Activated CD4-positive, alpha-beta T cell treated with anti-CD3 and anti-CD28 coated beads, Interleukin-2, amount 10 ng/mL, durations not matched to agents 24 days and 14 days (primary cell): Measurements from ENCODE around the gene IZUMO4. TPM values are rescaled to one million over a fixed set of nuclear protein-coding genes. Genes with fewer than 3 reads are reported as not detected.
A peak's percentile ranks its signal among the peaks of the same experiment; 100 is the strongest.

Experiments
- DNase-seq: peaks from one replicate; pipeline ENCODE4 v3.0.0; 2022
- H3K27ac Mint-ChIP-seq: one replicate; pipeline ENCODE4 v1.8.0; 2022; ENCODE audit warnings: mild to moderate bottlenecking, mixed read lengths
- H3K27me3 Mint-ChIP-seq: one replicate; pipeline ENCODE4 v1.8.0; 2022; ENCODE audit warnings: mixed read lengths
- H3K36me3 Mint-ChIP-seq: one replicate; pipeline ENCODE4 v1.8.0; 2022; ENCODE audit warnings: low read depth, mild to moderate bottlenecking, mixed read lengths
- H3K4me1 Mint-ChIP-seq: one replicate; pipeline ENCODE4 v1.8.0; 2021; ENCODE audit warnings: mixed read lengths
- H3K4me3 Mint-ChIP-seq: one replicate; pipeline ENCODE4 v1.8.0; 2022; ENCODE audit warnings: mild to moderate bottlenecking, moderate library complexity, mixed read lengths
- H3K9me3 Mint-ChIP-seq: one replicate; pipeline ENCODE4 v1.8.0; 2021; ENCODE audit warnings: mixed read lengths
- intact Hi-C: fragments of 100-400 bp; cut with micrococcal nuclease; formaldehyde crosslinking; loops from one replicate; pipeline ENCODE4 v1.15.1; 2023
- total RNA-seq: library from RNA; stranded (reverse); gene quantifications from 2 replicates; pipeline ENCODE4 v1.2.3, GENCODE V29; 2022

The IZUMO4 gene
- total RNA-seq, 1 donor from 2014 or later: 10.0 TPM

GRCh38 chr19:2138061-2138728, 41.5 kb downstream of the IZUMO4 start:
- Mint-ChIP-seq H3K36me3 (peaks cover 16% of the 10 kb centered on the region), H3K27ac (no peak overlapping the region), H3K9me3 (no peaks in the 10 kb centered on the region), H3K4me3 (no peak overlapping the region), H3K27me3 (no peaks in the 10 kb centered on the region), H3K4me1 (no peaks in the 10 kb centered on the region)
- intact Hi-C loops: no loop called here
- no peak for DNase-seq

- DNase-seq: no peak
- Mint-ChIP-seq H3K4me3 (no peak overlapping the region), H3K27ac (no peak overlapping the region), H3K9me3 (no peaks in the 10 kb centered on the region), H3K36me3 (peaks cover 12% of the 10 kb centered on the region), H3K4me1 (no peaks in the 10 kb centered on the region), H3K27me3 (no peaks in the 10 kb centered on the region)
- intact Hi-C loops: no loop called here
Measured at GRCh38 chr19:2139385-2140137, 42.8 kb downstream of the IZUMO4 start.

GRCh38 chr19:2140138-2140569, 43.4 kb downstream of the IZUMO4 start:
- intact Hi-C loops: no loop called here
- Mint-ChIP-seq H3K4me1 (no peaks in the 10 kb centered on the region), H3K4me3 (no peak overlapping the region), H3K27me3 (no peaks in the 10 kb centered on the region), H3K27ac (no peak overlapping the region), H3K36me3 (peaks cover 12% of the 10 kb centered on the region), H3K9me3 (no peaks in the 10 kb centered on the region)
- no peak for DNase-seq

GRCh38 chr19:2142173-2142829, 45.6 kb downstream of the IZUMO4 start:
- H3K9me3 Mint-ChIP-seq: no peaks in the 10 kb centered on the region
- no peak overlapping the region for H3K27ac Mint-ChIP-seq
- no peak overlapping the region for H3K4me3 Mint-ChIP-seq
- peaks cover 5% of the 10 kb centered on the region for H3K4me1 Mint-ChIP-seq
- intact Hi-C loops: no loop called here
- H3K27me3 Mint-ChIP-seq: no peaks in the 10 kb centered on the region
- H3K36me3 Mint-ChIP-seq: peaks cover 12% of the 10 kb centered on the region
- no peak for DNase-seq

- intact Hi-C loops: no loop called here
- no peaks in the 10 kb centered on the region for H3K27me3 Mint-ChIP-seq
- no peaks in the 10 kb centered on the region for H3K9me3 Mint-ChIP-seq
- no peak overlapping the region for H3K4me3 Mint-ChIP-seq
- DNase-seq: no peak
- H3K36me3 Mint-ChIP-seq: peaks cover 9% of the 10 kb centered on the region
- H3K4me1 Mint-ChIP-seq: peaks cover 16% of the 10 kb centered on the region
- H3K27ac Mint-ChIP-seq: no peak overlapping the region
Measured at GRCh38 chr19:2144190-2144589, 47.5 kb downstream of the IZUMO4 start.

GRCh38 chr19:2145831-2146241, 49.1 kb downstream of the IZUMO4 start:
- Mint-ChIP-seq H3K36me3 (peaks cover 14% of the 10 kb centered on the region), H3K9me3 (no peaks in the 10 kb centered on the region), H3K4me3 (no peak overlapping the region), H3K27me3 (no peaks in the 10 kb centered on the region), H3K4me1 (peaks cover 23% of the 10 kb centered on the region), H3K27ac (no peak overlapping the region)
- no peak for DNase-seq
- intact Hi-C loops: no loop called here

- peaks cover 31% of the 10 kb centered on the region for H3K4me1 Mint-ChIP-seq
- peak overlapping the region; percentile 48 for H3K27ac Mint-ChIP-seq
- no peaks in the 10 kb centered on the region for H3K27me3 Mint-ChIP-seq
- peaks cover 15% of the 10 kb centered on the region for H3K36me3 Mint-ChIP-seq
- intact Hi-C loops: no loop called here
- H3K9me3 Mint-ChIP-seq: no peaks in the 10 kb centered on the region
- no peak for DNase-seq
- H3K4me3 Mint-ChIP-seq: peak overlapping the region; percentile 84
Measured at GRCh38 chr19:2148482-2149135, 51.9 kb downstream of the IZUMO4 start.

Other genes starting within 250 kb of the IZUMO4 start
- 56.3 and 61.4 TPM in 2 replicates for gene REXO1, start 248.4 kb upstream of the IZUMO4 start, total RNA-seq
- 37.0 and 38.1 TPM in 2 replicates for gene KLF16, start 233.3 kb upstream of the IZUMO4 start, total RNA-seq
- 104 and 107 TPM in 2 replicates for gene ABHD17A, start 211.4 kb upstream of the IZUMO4 start, total RNA-seq
- gene ADAT3, start 191.5 kb upstream of the IZUMO4 start, total RNA-seq: 8.8 and 10.6 TPM in 2 replicates
- gene SCAMP4, start 191.5 kb upstream of the IZUMO4 start, total RNA-seq: 39.2 and 42.4 TPM in 2 replicates
- 91.7 and 92.8 TPM in 2 replicates for gene CSNK1G2, start 155.7 kb upstream of the IZUMO4 start, total RNA-seq
- gene BTBD2, start 81.2 kb upstream of the IZUMO4 start, total RNA-seq: 25.8 and 30.2 TPM in 2 replicates
- 159 and 169 TPM in 2 replicates for gene MKNK2, start 45.7 kb upstream of the IZUMO4 start, total RNA-seq
- gene MOB3A, start 589 bp upstream of the IZUMO4 start, total RNA-seq: 184 and 185 TPM in 2 replicates
- gene AP3D1, start 54.7 kb downstream of the IZUMO4 start, total RNA-seq: 104 and 113 TPM in 2 replicates
- 127 and 137 TPM in 2 replicates for gene DOT1L, start 67.0 kb downstream of the IZUMO4 start, total RNA-seq
- gene PLEKHJ1, start 139.4 kb downstream of the IZUMO4 start, total RNA-seq: 70.5 and 71.6 TPM in 2 replicates
- 159 and 171 TPM in 2 replicates for gene SF3A2, start 139.9 kb downstream of the IZUMO4 start, total RNA-seq
- gene AMH, start 152.4 kb downstream of the IZUMO4 start, total RNA-seq: 4.0 and 5.1 TPM in 2 replicates
- 0.40 and 0.91 TPM in 2 replicates for gene JSRP1, start 159.5 kb downstream of the IZUMO4 start, total RNA-seq
- gene PEAK3, start 185.3 kb downstream of the IZUMO4 start, total RNA-seq: 0.09 TPM in 1 of 2 replicates, not detected in the other
- 0.09 and 0.26 TPM in 2 replicates for gene LINGO3, start 211.2 kb downstream of the IZUMO4 start, total RNA-seq
- gene LSM7, start 231.7 kb downstream of the IZUMO4 start, total RNA-seq: 190 and 192 TPM in 2 replicates
- gene SPPL2B, start 231.8 kb downstream of the IZUMO4 start, total RNA-seq: 69.7 and 69.8 TPM in 2 replicates